PC-3 (cell line): ENCODE measurements around the gene GDNF.

Experiments used
- EZH2 ChIP-seq: fragments of 300-600 bp; sonication (generic); IDR thresholded peaks from one replicate; pipeline ENCODE4 v1.6.1; 2017; ENCODE audit warnings: antibody characterized with exemption, mild to moderate bottlenecking, low read length; ENCODE audit not compliant: unreplicated experiment
- EZH2phosphoT487 ChIP-seq: fragments of 300-600 bp; sonication (generic); IDR thresholded peaks from 2 replicates; pipeline ENCODE4 v1.6.1; 2018; ENCODE audit warnings: mild to moderate bottlenecking, antibody characterized with exemption, low read length, borderline replicate concordance
- TF ChIP-seq, protein P1 (sequence below): fragments of 300-600 bp; sonication (generic); conservative IDR thresholded peaks from 2 replicates; pipeline ENCODE4 v1.5.1; 2017; ENCODE audit warnings: antibody characterized with exemption, low read depth, mild to moderate bottlenecking, low read length

DNA sequence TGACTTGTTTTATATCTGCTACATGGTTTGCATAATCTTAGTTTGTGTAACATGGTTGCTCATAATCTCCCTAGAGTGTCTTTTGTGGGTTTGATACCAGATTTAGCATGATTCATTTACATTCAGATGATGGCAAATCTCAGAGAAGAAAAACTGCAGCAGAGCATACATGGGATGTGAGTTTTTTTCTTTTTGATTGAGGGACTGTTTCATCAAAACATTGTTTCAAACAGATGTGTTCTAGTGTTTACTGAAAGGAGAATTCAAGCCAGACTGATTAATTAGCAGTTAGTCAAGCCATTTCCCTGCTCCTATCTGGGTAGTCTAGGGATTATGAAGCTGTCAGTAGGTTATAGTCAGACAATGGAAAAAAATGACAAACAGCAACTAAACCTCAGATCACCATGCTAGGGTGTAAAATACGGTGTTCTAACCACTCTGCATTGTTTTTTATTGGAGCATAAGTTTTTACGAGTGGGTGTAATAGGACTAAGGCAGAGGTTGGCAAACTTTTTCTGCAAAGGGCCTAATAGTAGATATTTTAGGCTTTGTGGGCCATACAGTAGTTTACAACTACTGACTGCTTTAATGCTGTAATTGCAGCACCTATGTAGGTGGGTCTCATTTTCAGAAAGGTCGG lies 10.5 kb upstream of the GDNF start:
- TF ChIP-seq, protein P1, sequence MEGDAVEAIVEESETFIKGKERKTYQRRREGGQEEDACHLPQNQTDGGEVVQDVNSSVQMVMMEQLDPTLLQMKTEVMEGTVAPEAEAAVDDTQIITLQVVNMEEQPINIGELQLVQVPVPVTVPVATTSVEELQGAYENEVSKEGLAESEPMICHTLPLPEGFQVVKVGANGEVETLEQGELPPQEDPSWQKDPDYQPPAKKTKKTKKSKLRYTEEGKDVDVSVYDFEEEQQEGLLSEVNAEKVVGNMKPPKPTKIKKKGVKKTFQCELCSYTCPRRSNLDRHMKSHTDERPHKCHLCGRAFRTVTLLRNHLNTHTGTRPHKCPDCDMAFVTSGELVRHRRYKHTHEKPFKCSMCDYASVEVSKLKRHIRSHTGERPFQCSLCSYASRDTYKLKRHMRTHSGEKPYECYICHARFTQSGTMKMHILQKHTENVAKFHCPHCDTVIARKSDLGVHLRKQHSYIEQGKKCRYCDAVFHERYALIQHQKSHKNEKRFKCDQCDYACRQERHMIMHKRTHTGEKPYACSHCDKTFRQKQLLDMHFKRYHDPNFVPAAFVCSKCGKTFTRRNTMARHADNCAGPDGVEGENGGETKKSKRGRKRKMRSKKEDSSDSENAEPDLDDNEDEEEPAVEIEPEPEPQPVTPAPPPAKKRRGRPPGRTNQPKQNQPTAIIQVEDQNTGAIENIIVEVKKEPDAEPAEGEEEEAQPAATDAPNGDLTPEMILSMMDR = no peak
- TF ChIP-seq EZH2 (no peak), EZH2phosphoT487 (no peak)
